Activated CD4-positive, alpha-beta T cell treated with anti-CD3 and anti-CD28 coated beads for 36 hours (primary cell): ENCODE measurements around the gene GPM6B. TPM values are rescaled to one million over a fixed set of nuclear protein-coding genes. Genes with fewer than 3 reads are reported as not detected.

Experiments
- ATAC-seq: fragments of 200-7000 bp; cut with Tn5 transposase; one replicate; pipeline ENCODE4 v1.10.0; 2021; ENCODE audit warnings: mild to moderate bottlenecking, moderate library complexity
- CTCF ChIA-PET: fragments of 350-600 bp; sonication (Branson Sonifier 250); formaldehyde crosslinking; loops from one replicate; lab custom pipeline; 2021; ENCODE audit warnings: antibody characterized with exemption; lab: Charles Lee
- POLR2A ChIA-PET: fragments of 350-600 bp; sonication (Branson Sonifier 250); formaldehyde crosslinking; loops from one replicate; lab custom pipeline; 2021; ENCODE audit warnings: antibody characterized with exemption, inconsistent platforms; lab: Charles Lee
- DNase-seq: peaks from one replicate; pipeline ENCODE4 v3.0.0-alpha.2; 2020
- H3K27ac Mint-ChIP-seq: one replicate; pipeline ENCODE4 v1.8.0; 2021; ENCODE audit warnings: mixed read lengths
- H3K27me3 Mint-ChIP-seq: one replicate; pipeline ENCODE4 v1.8.0; 2021; ENCODE audit warnings: mixed read lengths
- H3K36me3 Mint-ChIP-seq: one replicate; pipeline ENCODE4 v1.8.0; 2021; ENCODE audit warnings: low read depth, mixed read lengths
- H3K4me1 Mint-ChIP-seq: one replicate; pipeline ENCODE4 v1.8.0; 2021; ENCODE audit warnings: mixed read lengths
- H3K4me3 Mint-ChIP-seq: one replicate; pipeline ENCODE4 v1.8.0; 2021; ENCODE audit warnings: mild to moderate bottlenecking, moderate library complexity, mixed read lengths
- H3K9me3 Mint-ChIP-seq: one replicate; pipeline ENCODE4 v1.8.0; 2021; ENCODE audit warnings: low read depth, mixed read lengths
- intact Hi-C, 2 experiments: fragments of 100-400 bp; cut with DNase I in 1 of 2; cut with micrococcal nuclease in 1 of 2; formaldehyde crosslinking; loops; one replicate each; pipeline versions ENCODE4 v1.14.2 to v1.15.1; 2022 to 2024; cut with DNase I, micrococcal nuclease
- total RNA-seq, 2 experiments: library from RNA; stranded (reverse); gene quantifications; one replicate each; pipeline ENCODE4 v1.2.3, GENCODE V29; 2021

The GPM6B gene
- total RNA-seq, 2 experiments from 2014 or later: 0.14 TPM; not detected in 1

GRCh38 chrX:13763489-13763888 is 53.4 kb downstream of the GPM6B start:
- H3K27me3 Mint-ChIP-seq: no peaks in the 10 kb centered on the region
- H3K9me3 Mint-ChIP-seq: no peaks in the 10 kb centered on the region
- DNase-seq (no peak), ATAC-seq (no peak)
- CTCF ChIA-PET: interaction anchor here (2.3 kb wide), 1 partner anchor 14 kb away, joined by 5 read pairs; no protein-coding TSS in a partner anchor
- H3K27ac Mint-ChIP-seq: no peak overlapping the region
- intact Hi-C loops: no loop called here
- POLR2A ChIA-PET: no interaction called here
- H3K36me3 Mint-ChIP-seq: peaks cover 33% of the 10 kb centered on the region
- no peak overlapping the region for H3K4me3 Mint-ChIP-seq
- H3K4me1 Mint-ChIP-seq: peaks cover 5% of the 10 kb centered on the region

GRCh38 chrX:13761606-13762414 is 55.1 kb downstream of the GPM6B start:
- peak; percentile 53 for ATAC-seq
- ChIA-PET POLR2A (no interaction called here), CTCF (interaction anchor here (0.6 to 2.3 kb wide), 3 partner anchors 12 to 271 kb away, joined by 3 to 5 read pairs (median 3); partner anchors contain the start of genes OFD1 and TRAPPC2)
- intact Hi-C loops: no loop called here
- Mint-ChIP-seq H3K9me3 (no peaks in the 10 kb centered on the region), H3K4me1 (peaks cover 5% of the 10 kb centered on the region), H3K27me3 (no peaks in the 10 kb centered on the region), H3K27ac (no peak overlapping the region), H3K36me3 (peaks cover 37% of the 10 kb centered on the region), H3K4me3 (no peak overlapping the region)
- peak; percentile 10 for DNase-seq

- DNase-seq: no peak
- no peaks in the 10 kb centered on the region for H3K27me3 Mint-ChIP-seq
- no peaks in the 10 kb centered on the region for H3K9me3 Mint-ChIP-seq
- CTCF ChIA-PET: no interaction called here
- no peak for ATAC-seq
- no peak overlapping the region for H3K27ac Mint-ChIP-seq
- H3K4me3 Mint-ChIP-seq: no peak overlapping the region
- H3K36me3 Mint-ChIP-seq: peaks cover 28% of the 10 kb centered on the region
- POLR2A ChIA-PET: no interaction called here
- intact Hi-C loops: no loop called here
- peaks cover 5% of the 10 kb centered on the region for H3K4me1 Mint-ChIP-seq
These were observed 56.5 kb downstream of the GPM6B start for GRCh38 chrX:13760426-13760825.

GRCh38 chrX:13759152-13759718 is 57.7 kb downstream of the GPM6B start:
- ChIA-PET CTCF (interaction anchor here (1.2 kb wide), 1 partner anchor 9 kb away, joined by 5 read pairs; no protein-coding TSS in a partner anchor), POLR2A (no interaction called here)
- Mint-ChIP-seq H3K4me1 (peaks cover 5% of the 10 kb centered on the region), H3K27ac (no peak overlapping the region), H3K27me3 (no peaks in the 10 kb centered on the region), H3K36me3 (peaks cover 25% of the 10 kb centered on the region), H3K4me3 (no peak overlapping the region), H3K9me3 (no peaks in the 10 kb centered on the region)
- no peak for ATAC-seq
- no peak for DNase-seq
- intact Hi-C loops: loop anchor here in 1 of 2 experiments (10.0 kb wide), 1 partner anchor 254 kb away; no protein-coding TSS in a partner anchor

GRCh38 chrX:13756381-13756780 is 60.5 kb downstream of the GPM6B start:
- Mint-ChIP-seq H3K4me3 (no peak overlapping the region), H3K36me3 (peaks cover 31% of the 10 kb centered on the region), H3K9me3 (no peaks in the 10 kb centered on the region), H3K27me3 (no peaks in the 10 kb centered on the region), H3K4me1 (peaks cover 16% of the 10 kb centered on the region), H3K27ac (no peak overlapping the region)
- ChIA-PET POLR2A (no interaction called here), CTCF (no interaction called here)
- no peak for DNase-seq
- no peak for ATAC-seq
- intact Hi-C loops: loop anchor here in 1 of 2 experiments (10.0 kb wide), 1 partner anchor 252 kb away; no protein-coding TSS in a partner anchor

GRCh38 chrX:13755254-13755653 is 61.6 kb downstream of the GPM6B start:
- no peaks in the 10 kb centered on the region for H3K27me3 Mint-ChIP-seq
- ChIA-PET POLR2A (no interaction called here), CTCF (interaction anchor here (0.6 to 1.3 kb wide), 5 partner anchors 9 to 1407 kb away, joined by 3 to 4 read pairs (median 3); no protein-coding TSS in a partner anchor)
- intact Hi-C loops: loop anchor here in 1 of 2 experiments (10.0 kb wide), 1 partner anchor 250 kb away; no protein-coding TSS in a partner anchor
- peaks cover 18% of the 10 kb centered on the region for H3K4me1 Mint-ChIP-seq
- H3K9me3 Mint-ChIP-seq: no peaks in the 10 kb centered on the region
- H3K27ac Mint-ChIP-seq: no peak overlapping the region
- no peak overlapping the region for H3K4me3 Mint-ChIP-seq
- peaks cover 26% of the 10 kb centered on the region for H3K36me3 Mint-ChIP-seq
- no peak for ATAC-seq
- DNase-seq: no peak

- H3K27ac Mint-ChIP-seq: peak overlapping the region; percentile 37
- POLR2A ChIA-PET: no interaction called here
- ATAC-seq: no peak
These were observed 62.1 kb downstream of the GPM6B start for GRCh38 chrX:13754765-13755164.

GRCh38 chrX:13752646-13753045 is 64.2 kb downstream of the GPM6B start:
- Mint-ChIP-seq H3K4me3 (no peak overlapping the region), H3K36me3 (peaks cover 21% of the 10 kb centered on the region), H3K27ac (no peak overlapping the region), H3K27me3 (no peaks in the 10 kb centered on the region), H3K4me1 (peaks cover 18% of the 10 kb centered on the region), H3K9me3 (no peaks in the 10 kb centered on the region)
- intact Hi-C loops: loop anchor here in 1 of 2 experiments (10.0 kb wide), 1 partner anchor 248 kb away; no protein-coding TSS in a partner anchor
- POLR2A ChIA-PET: no interaction called here
- DNase-seq (no peak), ATAC-seq (no peak)
- CTCF ChIA-PET: interaction anchor here (0.7 to 1.4 kb wide), 5 partner anchors 10 to 280 kb away, joined by 3 to 6 read pairs (median 3); no protein-coding TSS in a partner anchor

More at GRCh38 chrX:13754765-13755164, 62.1 kb downstream of the GPM6B start:
- CTCF ChIA-PET: interaction anchor here (0.5 to 1.3 kb wide), 6 partner anchors 8 to 1407 kb away, joined by 3 to 4 read pairs (median 3); no protein-coding TSS in a partner anchor
- Mint-ChIP-seq H3K9me3 (no peaks in the 10 kb centered on the region), H3K4me1 (peaks cover 18% of the 10 kb centered on the region), H3K27me3 (no peaks in the 10 kb centered on the region), H3K36me3 (peaks cover 27% of the 10 kb centered on the region), H3K4me3 (no peak overlapping the region)
- intact Hi-C loops: loop anchor here in 1 of 2 experiments (10.0 kb wide), 1 partner anchor 250 kb away; no protein-coding TSS in a partner anchor
- no peak for DNase-seq

- H3K27ac Mint-ChIP-seq: no peak overlapping the region
- ChIA-PET CTCF (interaction anchor here (1.0 to 1.4 kb wide), 5 partner anchors 11 to 280 kb away, joined by 3 to 6 read pairs (median 3); no protein-coding TSS in a partner anchor), POLR2A (no interaction called here)
- DNase-seq: no peak
- H3K4me3 Mint-ChIP-seq: no peak overlapping the region
- intact Hi-C loops: loop anchor here in 1 of 2 experiments (10.0 kb wide), 1 partner anchor 247 kb away; no protein-coding TSS in a partner anchor
- no peaks in the 10 kb centered on the region for H3K27me3 Mint-ChIP-seq
- ATAC-seq: no peak
- no peaks in the 10 kb centered on the region for H3K9me3 Mint-ChIP-seq
- H3K36me3 Mint-ChIP-seq: peaks cover 26% of the 10 kb centered on the region
- H3K4me1 Mint-ChIP-seq: peaks cover 18% of the 10 kb centered on the region
These were observed 64.8 kb downstream of the GPM6B start for GRCh38 chrX:13752141-13752540.

- no peak for ATAC-seq
- POLR2A ChIA-PET: no interaction called here
- no peak overlapping the region for H3K4me3 Mint-ChIP-seq
These were observed 66.1 kb downstream of the GPM6B start for GRCh38 chrX:13750812-13751211.

GRCh38 chrX:13750204-13750603 is 66.7 kb downstream of the GPM6B start:
- H3K36me3 Mint-ChIP-seq: peaks cover 31% of the 10 kb centered on the region
- CTCF ChIA-PET: interaction anchor here (0.7 to 2.7 kb wide), 10 partner anchors 9 to 282 kb away, joined by 3 to 11 read pairs (median 5); partner anchors contain the start of gene TCEANC
- no peaks in the 10 kb centered on the region for H3K9me3 Mint-ChIP-seq
- peak overlapping the region; percentile 25 for H3K27ac Mint-ChIP-seq
- POLR2A ChIA-PET: no interaction called here
- intact Hi-C loops: loop anchor here (1.0 to 10.0 kb wide), 2 partner anchors 245 to 282 kb away; no protein-coding TSS in a partner anchor
- H3K4me3 Mint-ChIP-seq: no peak overlapping the region
- DNase-seq (peak; percentile 10), ATAC-seq (peak; percentile 65)
- peaks cover 18% of the 10 kb centered on the region for H3K4me1 Mint-ChIP-seq
- H3K27me3 Mint-ChIP-seq: no peaks in the 10 kb centered on the region

More at GRCh38 chrX:13750812-13751211, 66.1 kb downstream of the GPM6B start:
- peaks cover 27% of the 10 kb centered on the region for H3K36me3 Mint-ChIP-seq
- no peaks in the 10 kb centered on the region for H3K27me3 Mint-ChIP-seq
- H3K4me1 Mint-ChIP-seq: peaks cover 18% of the 10 kb centered on the region
- H3K27ac Mint-ChIP-seq: no peak overlapping the region
- intact Hi-C loops: loop anchor here (1.0 to 10.0 kb wide), 2 partner anchors 246 to 281 kb away; no protein-coding TSS in a partner anchor
- CTCF ChIA-PET: interaction anchor here (0.7 to 2.7 kb wide), 12 partner anchors 9 to 281 kb away, joined by 3 to 11 read pairs (median 4); partner anchors contain the start of genes GEMIN8 and TCEANC
- H3K9me3 Mint-ChIP-seq: no peaks in the 10 kb centered on the region
- no peak for DNase-seq
